GM12878 (cell line): ENCODE data around the gene AQP7.

Experiments used
- CEBPB ChIP-seq, 2 experiments: fragments of 150-350 bp in 1 of 2; IDR thresholded peaks; 2 replicates each; pipeline ENCODE4 v1.6.1; 2012 to 2014; ENCODE audit warnings: low read depth in 2 of 2, low read length in 2 of 2, borderline replicate concordance in 1 of 2, inconsistent platforms in 1 of 2
- EP300 ChIP-seq, 2 experiments: fragments of 150-350 bp in 1 of 2; IDR thresholded peaks; 2 replicates each; pipeline ENCODE4 v1.6.1; 2011 to 2012; ENCODE audit warnings: low read depth in 2 of 2, low read length in 2 of 2, borderline replicate concordance in 1 of 2, improper control_type of control experiment in 1 of 2, inconsistent platforms in 1 of 2; ENCODE audit not compliant: control insufficient read depth in 1 of 2
- EZH2 ChIP-seq: IDR thresholded peaks from 2 replicates; pipeline ENCODE4 v1.6.1; 2012; ENCODE audit warnings: low read depth, mild to moderate bottlenecking, control low read depth, inconsistent platforms, low read length, borderline replicate concordance; ENCODE audit not compliant: control insufficient read depth
- GABPA ChIP-seq: IDR thresholded peaks from 2 replicates; pipeline ENCODE4 v1.6.1; 2014; ENCODE audit warnings: antibody characterized with exemption, low read depth, mild to moderate bottlenecking, inconsistent platforms
- HDAC6 ChIP-seq: fragments of 200-600 bp; sonication (generic); IDR thresholded peaks from one replicate; pipeline ENCODE4 v1.8.0; 2017; ENCODE audit warnings: antibody characterized with exemption; ENCODE audit not compliant: unreplicated experiment
- MTA2 ChIP-seq: fragments of 450-650 bp; IDR thresholded peaks from 2 replicates; pipeline ENCODE4 v1.6.1; 2016; ENCODE audit warnings: low read depth, mild to moderate bottlenecking, moderate library complexity
- MTA3 ChIP-seq: IDR thresholded peaks from 2 replicates; pipeline ENCODE4 v1.6.1; 2012; ENCODE audit warnings: low read length, inconsistent platforms, borderline replicate concordance
- POLR2AphosphoS5 ChIP-seq: IDR thresholded peaks from 2 replicates; pipeline ENCODE4 v1.6.1; 2011; ENCODE audit warnings: mild to moderate bottlenecking, low read length, inconsistent platforms
- RAD21 ChIP-seq: IDR thresholded peaks from 2 replicates; pipeline ENCODE4 v1.6.1; 2011; ENCODE audit warnings: mild to moderate bottlenecking, low read depth, low read length, moderate library complexity; ENCODE audit not compliant: insufficient read depth
- RFX5 ChIP-seq: IDR thresholded peaks from 2 replicates; pipeline ENCODE4 v1.6.1; 2011; ENCODE audit warnings: low read depth, low read length, improper control_type of control experiment
- SMC3 ChIP-seq: IDR thresholded peaks from 2 replicates; pipeline ENCODE4 v1.6.1; 2011; ENCODE audit warnings: low read length, improper control_type of control experiment, borderline replicate concordance
- TAF1 ChIP-seq: IDR thresholded peaks from 2 replicates; pipeline ENCODE4 v1.6.1; 2011; ENCODE audit warnings: mild to moderate bottlenecking, low read depth, low read length, borderline replicate concordance
- TF ChIP-seq, protein P1 (sequence below), 3 experiments: IDR thresholded peaks in 2 of 3; conservative IDR thresholded peaks in 1 of 3; 2 replicates each; pipeline ENCODE4 v1.5.1; 2011; ENCODE audit warnings: low read depth in 3 of 3, low read length in 3 of 3, mild to moderate bottlenecking in 3 of 3, control low read depth in 2 of 3, moderate library complexity in 2 of 3, inconsistent platforms in 1 of 3, mixed read lengths in 1 of 3; ENCODE audit not compliant: control insufficient read depth in 2 of 3, insufficient read depth in 1 of 3; ENCODE audit errors: extremely low read depth in 1 of 3

DNA sequence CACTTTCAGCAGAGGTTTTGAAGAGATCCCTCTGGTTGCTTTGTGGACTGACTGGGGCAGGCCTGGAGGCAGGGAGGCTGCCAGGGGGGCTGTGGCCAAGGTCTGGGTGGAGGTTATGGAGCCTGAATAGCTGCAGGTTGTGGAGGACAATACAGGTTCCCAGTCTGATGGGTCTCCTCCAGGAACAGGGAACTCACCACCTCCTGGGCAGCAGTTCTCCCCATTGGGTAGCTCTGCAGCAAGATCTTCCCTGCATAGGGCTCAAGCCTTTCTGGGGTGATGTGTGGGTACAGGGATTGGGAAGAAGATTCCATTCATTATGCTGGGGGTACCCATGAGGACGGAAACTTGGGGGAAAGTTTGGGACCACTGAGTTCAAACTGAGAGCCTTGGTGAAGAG is 38.2 kb upstream of the AQP7 start:
- TF ChIP-seq CEBPB (IDR thresholded peaks at IDR 0.05; ENCODE audit: borderline replicate concordance in 1 of 2, low read depth in 2 of 2, low read length in 2 of 2) = no peak
- no peak for TF ChIP-seq HDAC6
- TF ChIP-seq, protein P1, sequence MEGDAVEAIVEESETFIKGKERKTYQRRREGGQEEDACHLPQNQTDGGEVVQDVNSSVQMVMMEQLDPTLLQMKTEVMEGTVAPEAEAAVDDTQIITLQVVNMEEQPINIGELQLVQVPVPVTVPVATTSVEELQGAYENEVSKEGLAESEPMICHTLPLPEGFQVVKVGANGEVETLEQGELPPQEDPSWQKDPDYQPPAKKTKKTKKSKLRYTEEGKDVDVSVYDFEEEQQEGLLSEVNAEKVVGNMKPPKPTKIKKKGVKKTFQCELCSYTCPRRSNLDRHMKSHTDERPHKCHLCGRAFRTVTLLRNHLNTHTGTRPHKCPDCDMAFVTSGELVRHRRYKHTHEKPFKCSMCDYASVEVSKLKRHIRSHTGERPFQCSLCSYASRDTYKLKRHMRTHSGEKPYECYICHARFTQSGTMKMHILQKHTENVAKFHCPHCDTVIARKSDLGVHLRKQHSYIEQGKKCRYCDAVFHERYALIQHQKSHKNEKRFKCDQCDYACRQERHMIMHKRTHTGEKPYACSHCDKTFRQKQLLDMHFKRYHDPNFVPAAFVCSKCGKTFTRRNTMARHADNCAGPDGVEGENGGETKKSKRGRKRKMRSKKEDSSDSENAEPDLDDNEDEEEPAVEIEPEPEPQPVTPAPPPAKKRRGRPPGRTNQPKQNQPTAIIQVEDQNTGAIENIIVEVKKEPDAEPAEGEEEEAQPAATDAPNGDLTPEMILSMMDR (IDR thresholded peaks at IDR 0.05 in 2 of 3, conservative IDR thresholded peaks at IDR 0.05 in 1 of 3; ENCODE audit: control insufficient read depth in 2 of 3, extremely low read depth in 1 of 3, insufficient read depth in 1 of 3, low read depth in 3 of 3, low read length in 3 of 3) = no peak
- TF ChIP-seq RFX5 = no peak
- no peak for TF ChIP-seq MTA2
- TF ChIP-seq TAF1 = no peak
- no peak for TF ChIP-seq GABPA
- no peak for TF ChIP-seq EZH2
- TF ChIP-seq SMC3 = no peak
- no peak for TF ChIP-seq POLR2AphosphoS5
- TF ChIP-seq MTA3 = no peak
- no peak for TF ChIP-seq RAD21
- no peak for TF ChIP-seq EP300 (IDR thresholded peaks at IDR 0.05; ENCODE audit: borderline replicate concordance in 1 of 2, control insufficient read depth in 1 of 2, low read depth in 2 of 2, low read length in 2 of 2)
